ENCODE data around the gene FXYD1.

The FXYD1 gene

GRCh38 chr19:35165200-35166058 is 26.8 kb downstream of the FXYD1 start:
- no peak for DNase-seq

GRCh38 chr19:35166100-35167063 is 27.8 kb downstream of the FXYD1 start:
- no peak for DNase-seq

GRCh38 chr19:35167251-35168119 is 28.9 kb downstream of the FXYD1 start:
- no peak for DNase-seq

GRCh38 chr19:35168196-35168595 is 29.6 kb downstream of the FXYD1 start:
- DNase-seq, result no peak

- no peak for DNase-seq
These were observed 30.8 kb downstream of the FXYD1 start for GRCh38 chr19:35169221-35169995.

- DNase-seq, result no peak
These were observed 31.9 kb downstream of the FXYD1 start for GRCh38 chr19:35170359-35171061.

GRCh38 chr19:35171730-35172129 is 33.1 kb downstream of the FXYD1 start:
- no peak for DNase-seq

- no peak for DNase-seq
These were observed 35.6 kb downstream of the FXYD1 start for GRCh38 chr19:35174226-35174625.

- no peak for DNase-seq
These were observed 37.6 kb downstream of the FXYD1 start for GRCh38 chr19:35176181-35176570.

- DNase-seq, result no peak
These were observed 39.0 kb downstream of the FXYD1 start for GRCh38 chr19:35177377-35178274.

GRCh38 chr19:35178701-35179100 is 40.1 kb downstream of the FXYD1 start:
- DNase-seq, result no peak

GRCh38 chr19:35179830-35180229 is 41.2 kb downstream of the FXYD1 start:
- DNase-seq, result no peak

- DNase-seq, result no peak
These were observed 42.8 kb downstream of the FXYD1 start for GRCh38 chr19:35181387-35181786.

- no peak for DNase-seq
These were observed 45.6 kb downstream of the FXYD1 start for GRCh38 chr19:35184267-35184666.

- DNase-seq, result no peak
These were observed 46.3 kb downstream of the FXYD1 start for GRCh38 chr19:35184884-35185283.

Data from cerebellar nuclear complex (tissue), 1 donor.